CD4-positive, CD25-positive, alpha-beta regulatory T cell (primary cell): ENCODE measurements around the gene TRAT1. TPM values are rescaled to one million over a fixed set of nuclear protein-coding genes. Genes with fewer than 3 reads are reported as not detected.

Experiments
- ATAC-seq, 2 donors: fragments of 150-1000 bp; cut with Tn5 transposase; one replicate each; pipeline ENCODE4 v1.10.0; 2021; ENCODE audit warnings: low read depth in 2 of 2, moderate number of reproducible peaks in 2 of 2, moderate library complexity in 1 of 2
- DNase-seq, 3 donors: peaks; one replicate each; pipeline versions ENCODE4 v3.0.0 to v3.0.0-alpha.2; 2012 to 2022; ENCODE audit warnings: mixed read lengths in 1 of 3
- H3K27ac ChIP-seq: one replicate; pipeline ENCODE4 v1.7.0; 2013; ENCODE audit warnings: mild to moderate bottlenecking, low read length; ENCODE audit not compliant: insufficient read depth, poor library complexity, severe bottlenecking
- H3K27me3 ChIP-seq: one replicate; pipeline ENCODE4 v1.7.0; 2013; ENCODE audit warnings: low read length; ENCODE audit not compliant: control insufficient read depth, insufficient read depth
- H3K36me3 ChIP-seq: one replicate; pipeline ENCODE4 v1.7.0; 2013; ENCODE audit warnings: mild to moderate bottlenecking, low read length, moderate library complexity; ENCODE audit not compliant: control insufficient read depth, insufficient read depth
- H3K4me1 ChIP-seq: 2 replicates; pipeline ENCODE4 v1.7.0; 2013; ENCODE audit warnings: mild to moderate bottlenecking, low read length; ENCODE audit not compliant: insufficient read depth, control insufficient read depth, poor library complexity, severe bottlenecking
- H3K4me3 ChIP-seq: one replicate; pipeline ENCODE4 v1.7.0; 2013; ENCODE audit warnings: low read depth, mild to moderate bottlenecking, low read length, moderate library complexity
- H3K9me3 ChIP-seq, 2 experiments: 1 replicate in 1 of 2; 2 replicates in 1 of 2; pipeline ENCODE4 v1.7.0; 2013; ENCODE audit warnings: low read length in 2 of 2, mild to moderate bottlenecking in 1 of 2, moderate library complexity in 1 of 2; ENCODE audit not compliant: control insufficient read depth in 2 of 2
- H3K27ac Mint-ChIP-seq, 3 donors: one replicate each; pipeline ENCODE4 v1.8.0; 2020 to 2022; ENCODE audit warnings: mild to moderate bottlenecking in 3 of 3, mixed read lengths in 3 of 3, moderate library complexity in 2 of 3
- H3K27me3 Mint-ChIP-seq: one replicate; pipeline ENCODE4 v1.8.0; 2022; ENCODE audit warnings: mild to moderate bottlenecking, mixed read lengths
- H3K36me3 Mint-ChIP-seq: one replicate; pipeline ENCODE4 v1.8.0; 2020; ENCODE audit warnings: mixed read lengths
- H3K4me1 Mint-ChIP-seq, 4 donors: one replicate each; pipeline ENCODE4 v1.8.0; 2020 to 2022; ENCODE audit warnings: mixed read lengths in 4 of 4, mild to moderate bottlenecking in 1 of 4
- H3K4me3 Mint-ChIP-seq, 4 donors: one replicate each; pipeline ENCODE4 v1.8.0; 2020 to 2022; ENCODE audit warnings: mild to moderate bottlenecking in 4 of 4, mixed read lengths in 4 of 4, moderate library complexity in 3 of 4
- H3K9me3 Mint-ChIP-seq, 7 donors: one replicate each; pipeline ENCODE4 v1.8.0; 2020 to 2022; ENCODE audit warnings: mixed read lengths in 7 of 7, mild to moderate bottlenecking in 3 of 7, moderate library complexity in 2 of 7
- polyA plus RNA-seq, 4 donors: library from polyadenylated mRNA; unstranded; fragments of 300-500 nt; fragmentation: Illumina TruSeq; gene quantifications; one replicate each; pipeline ENCODE4 v1.2.3, GENCODE V29; 2021
- total RNA-seq: library from RNA; stranded (reverse); gene quantifications from one replicate; pipeline ENCODE4 v1.2.3, GENCODE V29; 2022

TRAT1 gene
- total and polyA plus RNA-seq, 5 donors from 2014 or later, result 85.0 to 167 (median 125) TPM

- peaks cover 0 to 1% (median 0%) of the 10 kb centered on the region in 7 donors for H3K9me3 Mint-ChIP-seq
- H3K4me1 Mint-ChIP-seq, result peaks cover 25 to 49% (median 41%) of the 10 kb centered on the region in 4 donors
- ATAC-seq (no peak), DNase-seq (no peak)
- Histone ChIP-seq H3K27me3 (no peaks in the 10 kb centered on the region), H3K9me3 (no peaks in the 10 kb centered on the region), H3K27ac (no peak overlapping the region), H3K36me3 (peaks cover 47% of the 10 kb centered on the region), H3K4me1 (peaks cover 30% of the 10 kb centered on the region), H3K4me3 (no peak overlapping the region)
- no peaks in the 10 kb centered on the region for H3K27me3 Mint-ChIP-seq
- H3K36me3 Mint-ChIP-seq, result peaks cover 45% of the 10 kb centered on the region
- H3K4me3 Mint-ChIP-seq, result no peak overlapping the region
- peak overlapping the region in 2 of 3 donors; percentile 75 to 76 for H3K27ac Mint-ChIP-seq
Measured at GRCh38 chr3:108849075-108849474, 26.5 kb downstream of the TRAT1 start.

DNA sequence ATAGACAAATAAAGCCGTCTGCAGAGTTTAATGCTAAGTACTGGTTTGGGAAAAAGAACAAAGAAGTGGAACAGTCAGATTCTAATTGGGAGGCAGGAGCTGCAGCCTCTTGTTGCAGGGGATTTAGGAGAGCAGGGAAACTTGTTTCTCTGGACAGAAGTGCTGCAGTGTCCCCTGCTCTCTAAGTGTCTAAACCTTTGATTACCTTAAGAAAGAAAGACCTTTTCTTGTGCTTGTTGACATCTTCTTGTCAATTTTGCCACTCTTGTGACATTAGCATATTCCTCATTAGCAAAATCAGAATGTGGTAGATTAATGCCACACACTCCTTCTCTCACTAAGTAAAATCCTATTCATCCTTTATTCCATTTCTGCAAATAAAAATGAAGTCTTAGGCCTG, 38.8 kb downstream of the TRAT1 start:
- ATAC-seq (no peak), DNase-seq (no peak)
- Histone ChIP-seq H3K9me3 (peaks cover 0 to 8% of the 10 kb centered on the region in 2 experiments), H3K4me1 (peaks cover 28% of the 10 kb centered on the region), H3K36me3 (peaks cover 14% of the 10 kb centered on the region), H3K4me3 (no peak overlapping the region), H3K27ac (peak overlapping the region; percentile 62), H3K27me3 (no peaks in the 10 kb centered on the region)
- no peaks in the 10 kb centered on the region for H3K27me3 Mint-ChIP-seq
- H3K27ac Mint-ChIP-seq, result peak overlapping the region; percentile 39 to 89 (median 39)
- H3K4me3 Mint-ChIP-seq, result peak overlapping the region in 2 of 4 donors; percentile 2 to 11
- H3K36me3 Mint-ChIP-seq, result peaks cover 54% of the 10 kb centered on the region
- peaks cover 9 to 53% (median 35%) of the 10 kb centered on the region in 4 donors for H3K4me1 Mint-ChIP-seq
- peaks cover 0 to 11% (median 2%) of the 10 kb centered on the region in 7 donors for H3K9me3 Mint-ChIP-seq

GRCh38 chr3:108862865-108863798, 40.5 kb downstream of the TRAT1 start:
- Mint-ChIP-seq H3K4me3 (peak overlapping the region in 3 of 4 donors; percentile 39 to 68 (median 57)), H3K27me3 (no peaks in the 10 kb centered on the region), H3K4me1 (peaks cover 10 to 47% (median 33%) of the 10 kb centered on the region in 4 donors), H3K36me3 (peaks cover 42% of the 10 kb centered on the region), H3K9me3 (peaks cover 0 to 9% (median 2%) of the 10 kb centered on the region in 7 donors), H3K27ac (peak overlapping the region; percentile 83 to 98 (median 89))
- Histone ChIP-seq H3K27me3 (no peaks in the 10 kb centered on the region), H3K9me3 (peaks cover 0 to 8% of the 10 kb centered on the region in 2 experiments), H3K27ac (peak overlapping the region; percentile 78), H3K4me3 (peak overlapping the region; percentile 30), H3K36me3 (peaks cover 6% of the 10 kb centered on the region), H3K4me1 (peaks cover 28% of the 10 kb centered on the region)
- DNase-seq (peak in 2 of 3 donors; percentile 39 to 74), ATAC-seq (peak; percentile 79 to 80)

- ATAC-seq, result no peak
- no peak overlapping the region for H3K4me3 Mint-ChIP-seq
Measured at GRCh38 chr3:108863799-108864135, 41.2 kb downstream of the TRAT1 start.

DNA sequence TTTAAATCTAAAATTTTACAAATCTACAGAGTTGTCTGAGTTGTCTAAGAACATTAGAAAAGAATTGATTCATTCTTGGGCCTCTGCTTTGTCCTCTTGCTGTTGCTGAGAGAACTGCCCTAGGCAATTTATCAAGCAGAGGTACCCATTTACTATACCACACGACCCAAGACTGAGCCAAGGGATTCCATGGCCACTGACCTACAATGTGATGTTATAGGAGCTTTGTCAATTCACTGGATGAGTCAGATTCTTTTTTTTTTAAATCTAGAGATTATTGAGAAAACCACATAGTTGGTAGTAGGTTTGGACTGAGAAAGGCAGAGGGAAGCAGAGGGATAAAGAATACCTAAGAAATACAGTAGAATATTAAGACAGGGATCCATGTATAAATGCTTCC, 55.3 kb downstream of the TRAT1 start:
- Histone ChIP-seq H3K27ac (no peak overlapping the region), H3K4me1 (no peaks in the 10 kb centered on the region), H3K4me3 (no peak overlapping the region), H3K9me3 (no peaks in the 10 kb centered on the region), H3K36me3 (no peaks in the 10 kb centered on the region), H3K27me3 (no peaks in the 10 kb centered on the region)
- H3K4me3 Mint-ChIP-seq, result no peak overlapping the region
- ATAC-seq (no peak), DNase-seq (no peak)
- no peak overlapping the region for H3K27ac Mint-ChIP-seq
- peaks cover 11% of the 10 kb centered on the region for H3K36me3 Mint-ChIP-seq
- H3K9me3 Mint-ChIP-seq, result peaks cover 0 to 1% (median 0%) of the 10 kb centered on the region in 7 donors
- peaks cover 0 to 7% (median 2%) of the 10 kb centered on the region in 4 donors for H3K4me1 Mint-ChIP-seq
- H3K27me3 Mint-ChIP-seq, result no peaks in the 10 kb centered on the region

More at GRCh38 chr3:108863799-108864135, 41.2 kb downstream of the TRAT1 start:
- H3K27me3 Mint-ChIP-seq, result no peaks in the 10 kb centered on the region
- no peaks in the 10 kb centered on the region for H3K27me3 ChIP-seq
- no peak overlapping the region for H3K4me3 ChIP-seq
- peaks cover 28% of the 10 kb centered on the region for H3K4me1 ChIP-seq
- peaks cover 10 to 47% (median 33%) of the 10 kb centered on the region in 4 donors for H3K4me1 Mint-ChIP-seq
- peak overlapping the region in 2 of 3 donors; percentile 89 to 98 for H3K27ac Mint-ChIP-seq
- H3K9me3 ChIP-seq, result peaks cover 0 to 8% of the 10 kb centered on the region in 2 experiments
- peaks cover 0 to 7% (median 2%) of the 10 kb centered on the region in 7 donors for H3K9me3 Mint-ChIP-seq
- peak overlapping the region; percentile 62 for H3K27ac ChIP-seq
- H3K36me3 ChIP-seq, result peaks cover 6% of the 10 kb centered on the region
- no peak for DNase-seq
- peaks cover 37% of the 10 kb centered on the region for H3K36me3 Mint-ChIP-seq

GRCh38 chr3:108879915-108880314, 57.3 kb downstream of the TRAT1 start:
- Mint-ChIP-seq H3K4me1 (peaks cover 0 to 12% (median 5%) of the 10 kb centered on the region in 4 donors), H3K9me3 (no peaks in the 10 kb centered on the region), H3K36me3 (peaks cover 7% of the 10 kb centered on the region), H3K4me3 (no peak overlapping the region), H3K27ac (no peak overlapping the region), H3K27me3 (no peaks in the 10 kb centered on the region)
- H3K4me1 ChIP-seq, result no peaks in the 10 kb centered on the region
- ATAC-seq (no peak), DNase-seq (no peak)
- H3K27me3 ChIP-seq, result no peaks in the 10 kb centered on the region
- H3K36me3 ChIP-seq, result no peaks in the 10 kb centered on the region
- H3K27ac ChIP-seq, result no peak overlapping the region
- H3K9me3 ChIP-seq, result no peaks in the 10 kb centered on the region
- H3K4me3 ChIP-seq, result no peak overlapping the region

DNA sequence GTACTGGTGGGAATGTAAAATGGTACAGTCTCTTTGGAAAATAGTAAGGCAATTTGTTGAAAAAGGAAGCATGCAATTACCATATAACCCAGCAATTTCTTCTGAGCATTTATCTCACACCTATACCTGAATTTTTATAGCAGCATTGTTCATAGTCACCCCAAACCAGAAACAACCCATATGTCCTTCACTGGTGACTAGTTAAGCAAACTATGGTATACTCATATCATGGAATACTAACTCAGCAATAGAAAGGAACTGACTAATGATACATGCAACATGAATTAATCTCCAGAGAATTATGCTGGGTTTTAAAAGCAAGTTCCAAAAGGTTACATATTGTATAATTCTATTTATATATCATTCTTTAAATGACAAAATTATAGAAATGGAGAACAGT, 60.2 kb downstream of the TRAT1 start:
- no peaks in the 10 kb centered on the region for H3K9me3 Mint-ChIP-seq
- H3K4me1 Mint-ChIP-seq, result peaks cover 0 to 12% (median 5%) of the 10 kb centered on the region in 4 donors
- ATAC-seq, result no peak
- no peaks in the 10 kb centered on the region for H3K27me3 Mint-ChIP-seq
- H3K4me3 ChIP-seq, result no peak overlapping the region
- no peak for DNase-seq
- no peaks in the 10 kb centered on the region for H3K4me1 ChIP-seq
- no peaks in the 10 kb centered on the region for H3K9me3 ChIP-seq
- H3K27ac ChIP-seq, result no peak overlapping the region
- H3K36me3 Mint-ChIP-seq, result no peaks in the 10 kb centered on the region
- no peaks in the 10 kb centered on the region for H3K27me3 ChIP-seq
- no peak overlapping the region for H3K4me3 Mint-ChIP-seq
- no peak overlapping the region for H3K27ac Mint-ChIP-seq
- no peaks in the 10 kb centered on the region for H3K36me3 ChIP-seq
